Esophagus mucosa (tissue), 1 donor: ENCODE data around the gene SCG3. TPM values are rescaled to one million over a fixed set of nuclear protein-coding genes. Genes with fewer than 3 reads are reported as not detected.

Experiments used
- ATAC-seq: fragments of 200-7000 bp; cut with Tn5 transposase; one replicate; pipeline ENCODE4 v1.9.1; 2020
- total RNA-seq: library from RNA; stranded (reverse); gene quantifications from one replicate; pipeline ENCODE4 v1.2.4, GENCODE V29; 2023
- donor health status: DM: yes; HTN: yes; CAD: no.

The SCG3 gene
- total RNA-seq, 1 donor from 2014 or later, result not detected

- ATAC-seq, result peak; percentile 63
Observed at GRCh38 chr15:51731549-51732267, 50.4 kb downstream of the SCG3 start.

GRCh38 chr15:51732646-51733045 is 51.3 kb downstream of the SCG3 start:
- no peak for ATAC-seq

GRCh38 chr15:51735228-51736010 is 54.1 kb downstream of the SCG3 start:
- no peak for ATAC-seq

GRCh38 chr15:51736069-51736468 is 54.8 kb downstream of the SCG3 start:
- ATAC-seq, result no peak

- peak; percentile 73 for ATAC-seq
Observed at GRCh38 chr15:51736751-51737521, 55.6 kb downstream of the SCG3 start.

GRCh38 chr15:51737522-51738305 is 56.4 kb downstream of the SCG3 start, which contains the start of gene LYSMD2:
Gene LYSMD2 (minus strand): TSS chr15:51737655. CDS start chr15:51737622, 33 bp downstream.
- peak; percentile 66 for ATAC-seq

GRCh38 chr15:51738553-51738952 is 57.2 kb downstream of the SCG3 start:
- no peak for ATAC-seq

GRCh38 chr15:51739061-51739712 is 57.9 kb downstream of the SCG3 start:
- ATAC-seq, result peak; percentile 71

GRCh38 chr15:51749307-51749706 is 68.0 kb downstream of the SCG3 start:
- ATAC-seq, result no peak

- ATAC-seq, result no peak
Observed at GRCh38 chr15:51750186-51750585, 68.9 kb downstream of the SCG3 start.

- peak; percentile 81 for ATAC-seq
Observed at GRCh38 chr15:51750792-51751696, 69.7 kb downstream of the SCG3 start, which contains the start of gene TMOD2. Gene TMOD2 (plus strand): TSS chr15:51751597. CDS start chr15:51766442, 14,845 bp downstream.

- ATAC-seq, result peak; percentile 40
Observed at GRCh38 chr15:51751697-51752683, 70.7 kb downstream of the SCG3 start.

GRCh38 chr15:51752888-51753287 is 71.6 kb downstream of the SCG3 start:
- ATAC-seq, result no peak

GRCh38 chr15:51754267-51754666 is 73.0 kb downstream of the SCG3 start:
- no peak for ATAC-seq

GRCh38 chr15:51755790-51756189 is 74.5 kb downstream of the SCG3 start:
- ATAC-seq, result no peak

- no peak for ATAC-seq
Observed at GRCh38 chr15:51756482-51756881, 75.2 kb downstream of the SCG3 start.

GRCh38 chr15:51757450-51757849 is 76.1 kb downstream of the SCG3 start:
- no peak for ATAC-seq

GRCh38 chr15:51758645-51759044 is 77.3 kb downstream of the SCG3 start:
- no peak for ATAC-seq

- no peak for ATAC-seq
Observed at GRCh38 chr15:51759557-51760070, 78.3 kb downstream of the SCG3 start.
